Measurements from ENCODE around the gene ADGRV1. TPM values are rescaled to one million over a fixed set of nuclear protein-coding genes. Genes with fewer than 3 reads are reported as not detected.
A peak's percentile ranks its signal among the peaks of the same experiment; 100 is the strongest.
"Not testable (repeated sequence)": the region's sequence is repeated elsewhere in the genome, so short reads cannot be mapped to it uniquely, and the experiment has no call there.

Gene ADGRV1
- total and polyA plus RNA-seq, 7 experiments from 2014 or later = 0.32 to 1.1 TPM; not detected in 5

DNA sequence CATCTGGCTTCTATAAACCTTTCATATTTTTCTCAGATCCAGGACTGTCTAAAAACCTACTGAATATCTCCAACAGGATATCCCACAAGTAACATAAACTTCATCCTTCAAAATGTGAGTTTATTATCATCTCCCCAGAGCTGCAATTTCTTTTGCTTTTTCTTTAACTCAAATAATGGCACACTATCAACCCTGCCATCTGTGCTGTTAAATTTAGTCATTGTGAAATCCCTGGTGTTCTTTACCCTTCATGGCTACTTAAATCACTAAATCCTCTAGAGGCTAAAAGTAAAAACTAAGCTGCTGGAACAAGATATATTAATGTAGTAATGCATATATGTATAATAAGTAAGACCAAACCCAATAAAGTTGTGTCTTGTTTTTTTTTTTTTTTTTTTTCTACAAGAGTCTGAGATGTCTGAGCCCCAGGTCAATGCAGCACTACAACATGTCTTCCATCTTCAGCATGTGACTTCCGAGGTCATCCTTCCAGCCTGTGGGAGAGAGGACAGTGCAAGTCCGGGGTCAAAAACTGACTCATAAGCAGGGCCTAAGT lies 362.9 kb downstream of the ADGRV1 start:
- Mint-ChIP-seq H3K36me3 (no peaks in the 10 kb centered on the region), H3K9me3 (peaks cover 0 to 1% (median 0%) of the 10 kb centered on the region in 11 donors), H3K4me1 (no peaks in the 10 kb centered on the region), H3K4me3 (no peak overlapping the region), H3K27ac (no peak overlapping the region), H3K27me3 (peaks cover 0 to 8% (median 0%) of the 10 kb centered on the region in 5 donors)
- no peak for DNase-seq
- Histone ChIP-seq H3K36me3 (ENCODE audit: control insufficient read depth in 2 of 3, insufficient read depth in 3 of 3, low read length in 3 of 3) (no peaks in the 10 kb centered on the region), H3K9me3 (ENCODE audit: control insufficient read depth in 2 of 3, low read length in 3 of 3) (no peaks in the 10 kb centered on the region), H3K4me1 (ENCODE audit: control insufficient read depth in 2 of 2, insufficient read depth in 2 of 2, low read length in 2 of 2) (no peaks in the 10 kb centered on the region), H3K27ac (ENCODE audit: low read depth, low read length) (no peak overlapping the region), H3K4me3 (ENCODE audit: low read length) (no peak overlapping the region), H3K27me3 (ENCODE audit: control insufficient read depth in 2 of 2, insufficient read depth in 2 of 2, low read length in 2 of 2) (no peaks in the 10 kb centered on the region)
- ChIA-PET POLR2A (no interaction called here), CTCF (no interaction called here)
- intact Hi-C loops (cut with micrococcal nuclease) = no loop called here
- ATAC-seq = no peak

DNA sequence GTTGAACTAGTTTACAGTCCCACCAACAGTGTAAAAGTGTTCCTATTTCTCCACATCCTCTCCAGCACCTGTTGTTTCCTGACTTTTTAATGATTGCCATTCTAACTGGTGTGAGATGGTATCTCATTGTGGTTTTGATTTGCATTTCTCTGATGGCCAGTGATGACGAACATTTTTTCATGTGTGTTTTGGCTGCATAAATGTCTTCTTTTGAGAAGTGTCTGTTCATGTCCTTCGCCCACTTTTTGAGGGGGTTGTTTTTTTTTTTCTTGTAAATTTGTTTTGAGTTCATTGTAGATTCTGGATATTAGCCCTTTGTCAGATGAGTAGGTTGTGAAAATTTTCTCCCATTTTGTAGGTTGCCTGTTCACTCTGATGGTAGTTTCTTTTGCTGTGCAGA lies 365.6 kb downstream of the ADGRV1 start:
- POLR2A ChIA-PET; H3K9me3 Mint-ChIP-seq; H3K4me3 ChIP-seq (ENCODE audit: low read length); H3K27me3 Mint-ChIP-seq; H3K27ac Mint-ChIP-seq; H3K27ac ChIP-seq (ENCODE audit: low read depth, low read length); H3K4me3 Mint-ChIP-seq; H3K27me3 ChIP-seq (ENCODE audit: control insufficient read depth in 2 of 2, insufficient read depth in 2 of 2, low read length in 2 of 2); H3K4me1 Mint-ChIP-seq; DNase-seq; H3K9me3 ChIP-seq (ENCODE audit: control insufficient read depth in 2 of 3, low read length in 3 of 3); H3K36me3 ChIP-seq (ENCODE audit: control insufficient read depth in 2 of 3, insufficient read depth in 3 of 3, low read length in 3 of 3); CTCF ChIA-PET; intact Hi-C loops (cut with micrococcal nuclease); ATAC-seq; H3K36me3 Mint-ChIP-seq; H3K4me1 ChIP-seq (ENCODE audit: control insufficient read depth in 2 of 2, insufficient read depth in 2 of 2, low read length in 2 of 2): not testable (repeated sequence)

DNA sequence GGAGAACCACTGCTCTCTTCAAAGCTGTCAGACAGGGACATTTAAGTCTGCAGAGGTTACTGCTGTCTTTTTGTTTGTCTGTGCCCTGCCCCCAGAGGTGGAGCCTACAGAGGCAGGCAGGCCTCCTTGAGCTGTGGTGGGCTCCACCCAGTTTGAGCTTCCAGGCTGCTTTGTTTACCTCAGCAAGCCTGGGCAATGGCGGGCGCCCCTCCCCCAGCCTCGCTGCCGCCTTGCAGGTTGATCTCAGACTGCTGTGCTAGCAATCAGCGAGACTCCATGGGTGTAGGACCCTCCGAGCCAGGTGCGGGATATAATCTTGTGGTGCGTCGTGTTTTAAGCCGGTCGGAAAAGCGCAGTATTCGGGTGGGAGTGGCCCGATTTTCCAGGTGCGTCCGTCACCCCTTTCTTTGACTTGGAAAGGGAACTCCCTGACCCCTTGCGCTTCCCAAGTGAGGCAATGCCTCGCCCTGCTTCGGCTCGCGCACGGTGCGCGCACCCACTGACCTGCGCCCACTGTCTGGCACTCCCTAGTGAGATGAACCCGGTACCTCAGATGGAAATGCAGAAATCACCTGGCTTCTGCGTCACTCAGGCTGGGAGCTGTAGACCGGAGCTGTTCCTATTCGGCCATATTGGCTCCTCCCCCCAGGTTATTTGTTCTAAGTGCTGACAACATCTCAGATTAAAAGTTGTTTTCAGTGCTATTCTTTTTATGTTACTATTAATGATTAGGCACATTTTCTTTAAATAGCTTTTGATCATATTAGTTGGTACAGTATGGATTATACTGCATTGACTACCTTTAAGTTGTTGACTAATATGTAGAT lies 370.6 kb downstream of the ADGRV1 start:
- H3K36me3 ChIP-seq (ENCODE audit: control insufficient read depth in 2 of 3, insufficient read depth in 3 of 3, low read length in 3 of 3); H3K9me3 Mint-ChIP-seq; H3K27ac ChIP-seq (ENCODE audit: low read depth, low read length); H3K36me3 Mint-ChIP-seq; DNase-seq; H3K27me3 ChIP-seq (ENCODE audit: control insufficient read depth in 2 of 2, insufficient read depth in 2 of 2, low read length in 2 of 2); H3K27ac Mint-ChIP-seq; H3K4me3 Mint-ChIP-seq; ATAC-seq; POLR2A ChIA-PET; H3K4me1 Mint-ChIP-seq; intact Hi-C loops (cut with micrococcal nuclease); H3K9me3 ChIP-seq (ENCODE audit: control insufficient read depth in 2 of 3, low read length in 3 of 3); H3K4me1 ChIP-seq (ENCODE audit: control insufficient read depth in 2 of 2, insufficient read depth in 2 of 2, low read length in 2 of 2); H3K4me3 ChIP-seq (ENCODE audit: low read length); CTCF ChIA-PET: not testable (repeated sequence)
- peaks cover 3 to 14% (median 8%) of the 10 kb centered on the region in 5 donors for H3K27me3 Mint-ChIP-seq

DNA sequence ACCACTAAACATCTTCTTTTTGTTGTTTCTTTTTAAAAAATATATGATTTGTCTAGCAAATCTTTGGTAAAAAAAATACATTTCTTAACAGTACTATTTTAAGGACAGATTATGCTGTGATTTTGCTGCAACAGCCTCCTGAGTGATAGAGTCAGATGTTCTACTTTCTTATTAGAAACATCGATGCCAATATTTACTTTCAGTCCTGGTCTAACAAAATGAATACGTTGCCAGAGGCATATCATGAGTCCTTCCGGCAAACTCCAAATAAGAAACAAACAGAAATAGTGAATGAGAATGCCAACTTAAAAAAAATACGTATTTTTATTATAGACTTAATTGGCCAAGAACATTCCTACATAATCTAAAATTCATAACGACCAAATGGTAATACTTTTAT lies 371.5 kb downstream of the ADGRV1 start:
- Mint-ChIP-seq H3K9me3 (peaks cover 0 to 7% (median 0%) of the 10 kb centered on the region in 11 donors), H3K27ac (no peak overlapping the region), H3K4me3 (no peak overlapping the region), H3K27me3 (peaks cover 3 to 14% (median 8%) of the 10 kb centered on the region in 5 donors), H3K4me1 (peaks cover 0 to 5% (median 0%) of the 10 kb centered on the region in 7 donors), H3K36me3 (no peaks in the 10 kb centered on the region)
- no peak for ATAC-seq
- Histone ChIP-seq H3K4me3 (ENCODE audit: low read length) (no peak overlapping the region), H3K27ac (ENCODE audit: low read depth, low read length) (no peak overlapping the region), H3K9me3 (ENCODE audit: control insufficient read depth in 2 of 3, low read length in 3 of 3) (no peaks in the 10 kb centered on the region), H3K36me3 (ENCODE audit: control insufficient read depth in 2 of 3, insufficient read depth in 3 of 3, low read length in 3 of 3) (no peaks in the 10 kb centered on the region), H3K4me1 (ENCODE audit: control insufficient read depth in 2 of 2, insufficient read depth in 2 of 2, low read length in 2 of 2) (no peaks in the 10 kb centered on the region), H3K27me3 (ENCODE audit: control insufficient read depth in 2 of 2, insufficient read depth in 2 of 2, low read length in 2 of 2) (peaks cover 0 to 3% of the 10 kb centered on the region in 2 donors)
- intact Hi-C loops (cut with micrococcal nuclease) = loop anchor here (2.0 to 10.0 kb wide), 4 partner anchors 63 to 287 kb away; no protein-coding TSS in a partner anchor
- ChIA-PET POLR2A (no interaction called here), CTCF (no interaction called here)
- no peak for DNase-seq

DNA sequence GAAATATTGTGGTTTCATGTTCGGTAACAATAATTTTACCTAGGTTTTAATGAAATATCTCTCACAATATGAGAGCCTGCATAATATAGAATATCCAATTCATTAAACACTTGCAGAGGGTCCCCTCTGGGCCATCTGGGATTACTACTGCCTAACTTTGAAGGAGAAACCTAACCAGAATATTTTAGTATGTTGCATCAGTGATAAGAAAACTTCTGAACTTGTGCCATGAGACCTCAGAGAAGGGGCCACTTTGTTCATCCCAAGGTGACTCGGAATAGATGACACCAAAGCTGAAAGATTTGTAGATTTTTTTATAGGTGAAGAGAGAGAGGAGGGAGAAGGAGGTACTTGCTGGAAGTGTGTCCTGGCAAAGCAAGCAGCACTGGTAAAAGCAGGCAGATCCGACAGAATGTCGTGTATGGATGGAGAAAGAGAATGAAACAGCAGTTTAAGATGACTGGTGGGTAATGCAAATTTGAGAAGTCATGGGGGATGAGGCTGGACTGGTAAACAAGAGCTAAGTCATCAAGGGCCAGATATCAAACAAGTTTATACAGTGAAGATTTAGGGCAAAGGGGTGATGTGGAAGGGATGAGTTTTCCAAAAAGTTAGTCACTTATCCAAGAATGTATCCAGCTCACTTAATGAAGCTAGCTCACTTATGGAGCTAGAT lies 372.3 kb downstream of the ADGRV1 start:
- H3K4me3 ChIP-seq (ENCODE audit: low read length) = no peak overlapping the region
- peaks cover 0 to 3% of the 10 kb centered on the region in 2 donors for H3K27me3 ChIP-seq (ENCODE audit: control insufficient read depth in 2 of 2, insufficient read depth in 2 of 2, low read length in 2 of 2)
- DNase-seq (no peak), ATAC-seq (no peak)
- H3K4me1 ChIP-seq (ENCODE audit: control insufficient read depth in 2 of 2, insufficient read depth in 2 of 2, low read length in 2 of 2) = no peaks in the 10 kb centered on the region
- no peaks in the 10 kb centered on the region for H3K36me3 Mint-ChIP-seq
- POLR2A ChIA-PET = interaction anchor here (0.7 to 2.6 kb wide), 2 partner anchors 401 to 453 kb away, joined by 3 to 22 read pairs; partner anchors contain the start of gene ARRDC3
- intact Hi-C loops (cut with micrococcal nuclease) = loop anchor here (2.0 to 10.0 kb wide), 4 partner anchors 64 to 286 kb away; no protein-coding TSS in a partner anchor
- H3K4me3 Mint-ChIP-seq = no peak overlapping the region
- H3K27ac ChIP-seq (ENCODE audit: low read depth, low read length) = no peak overlapping the region
- H3K27ac Mint-ChIP-seq = peak overlapping the region in 1 of 9 donors; percentile 20
- H3K36me3 ChIP-seq (ENCODE audit: control insufficient read depth in 2 of 3, insufficient read depth in 3 of 3, low read length in 3 of 3) = no peaks in the 10 kb centered on the region
- CTCF ChIA-PET = interaction anchor here (1.2 to 3.2 kb wide), 4 partner anchors 68 to 491 kb away, joined by 4 to 29 read pairs (median 14); no protein-coding TSS in a partner anchor
- peaks cover 0 to 7% (median 0%) of the 10 kb centered on the region in 11 donors for H3K9me3 Mint-ChIP-seq
- no peaks in the 10 kb centered on the region for H3K9me3 ChIP-seq (ENCODE audit: control insufficient read depth in 2 of 3, low read length in 3 of 3)
- H3K27me3 Mint-ChIP-seq = peaks cover 3 to 14% (median 8%) of the 10 kb centered on the region in 5 donors
- peaks cover 0 to 5% (median 0%) of the 10 kb centered on the region in 7 donors for H3K4me1 Mint-ChIP-seq

DNA sequence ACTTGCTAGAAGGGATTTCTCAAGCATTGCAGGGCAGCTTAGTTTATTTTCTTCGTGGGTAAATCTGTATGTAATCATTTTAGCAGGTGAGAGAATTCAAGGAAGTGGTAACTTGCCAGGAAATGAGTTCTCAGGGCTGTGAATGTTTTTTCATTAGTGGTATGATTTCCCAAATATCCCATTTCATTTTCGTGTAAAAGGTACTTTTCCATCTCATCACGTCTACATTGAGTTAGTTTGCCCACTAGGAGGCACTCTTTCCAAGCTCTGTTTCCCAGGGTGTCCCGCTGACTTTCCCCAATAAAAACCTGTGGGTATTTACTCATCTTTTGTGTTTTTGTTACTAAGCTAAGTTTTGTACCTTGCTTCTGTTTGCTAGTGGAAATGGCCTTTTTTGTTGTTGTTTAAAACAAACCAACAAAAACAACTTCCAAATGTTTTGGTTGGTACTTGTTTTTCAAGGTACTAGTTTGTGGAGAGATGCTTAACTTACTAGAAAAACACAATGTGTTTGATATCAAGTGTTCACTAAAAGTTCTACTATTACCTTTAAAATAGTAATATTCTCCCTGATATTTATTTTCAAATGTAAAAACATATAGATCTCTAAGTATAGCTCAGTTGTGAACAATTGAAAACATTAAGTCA lies 373.6 kb downstream of the ADGRV1 start:
- peaks cover 0 to 3% of the 10 kb centered on the region in 2 donors for H3K27me3 ChIP-seq (ENCODE audit: control insufficient read depth in 2 of 2, insufficient read depth in 2 of 2, low read length in 2 of 2)
- Mint-ChIP-seq H3K4me1 (peaks cover 0 to 5% (median 0%) of the 10 kb centered on the region in 7 donors), H3K27me3 (peaks cover 3 to 14% (median 8%) of the 10 kb centered on the region in 5 donors), H3K36me3 (no peaks in the 10 kb centered on the region), H3K27ac (no peak overlapping the region), H3K4me3 (no peak overlapping the region), H3K9me3 (peaks cover 0 to 7% (median 0%) of the 10 kb centered on the region in 11 donors)
- intact Hi-C loops (cut with micrococcal nuclease) = loop anchor here (1.0 to 10.0 kb wide), 6 partner anchors 170 to 487 kb away; no protein-coding TSS in a partner anchor
- POLR2A ChIA-PET = interaction anchor here (2.6 kb wide), 1 partner anchor 451 kb away, joined by 22 read pairs; the partner anchor contains the start of gene ARRDC3
- no peaks in the 10 kb centered on the region for H3K9me3 ChIP-seq (ENCODE audit: control insufficient read depth in 2 of 3, low read length in 3 of 3)
- no peak overlapping the region for H3K4me3 ChIP-seq (ENCODE audit: low read length)
- no peaks in the 10 kb centered on the region for H3K36me3 ChIP-seq (ENCODE audit: control insufficient read depth in 2 of 3, insufficient read depth in 3 of 3, low read length in 3 of 3)
- CTCF ChIA-PET = interaction anchor here (0.5 to 3.2 kb wide), 13 partner anchors 9 to 545 kb away, joined by 3 to 29 read pairs (median 4); no protein-coding TSS in a partner anchor
- H3K27ac ChIP-seq (ENCODE audit: low read depth, low read length) = no peak overlapping the region
- ATAC-seq (no peak), DNase-seq (peak in 6 of 9 donors; percentile 27 to 46 (median 31))
- H3K4me1 ChIP-seq (ENCODE audit: control insufficient read depth in 2 of 2, insufficient read depth in 2 of 2, low read length in 2 of 2) = no peaks in the 10 kb centered on the region

All from naive thymus-derived CD4-positive, alpha-beta T cell (primary cell).